Panc1 (cell line): Measurements from ENCODE around the gene CCND2. TPM values are rescaled to one million over a fixed set of nuclear protein-coding genes. Genes with fewer than 3 reads are reported as not detected.
"Not testable (repeated sequence)": the region's sequence is repeated elsewhere in the genome, so short reads cannot be mapped to it uniquely, and the experiment has no call there.

ENCODE experiments used
- ATAC-seq: fragments of 200-7000 bp; cut with Tn5 transposase; 2 replicates; pipeline ENCODE4 v1.9.1; 2020; ENCODE audit warnings: mild to moderate bottlenecking, moderate library complexity
- BruUV-seq: library from RNA; stranded (reverse); fragments of 400-500 nt; replicated peaks from 2 replicates; lab custom pipeline; 2021; lab: Mats Ljungman, UMichigan
- CTCF ChIA-PET: fragments of 300-600 bp; sonication (Branson Sonifier 250); formaldehyde crosslinking; loops from one replicate; lab custom pipeline; 2022; ENCODE audit warnings: antibody characterized with exemption; lab: Charles Lee
- POLR2A ChIA-PET: fragments of 300-600 bp; sonication (Branson Sonifier 250); formaldehyde crosslinking; loops from one replicate; lab custom pipeline; 2022; ENCODE audit warnings: antibody characterized with exemption; lab: Charles Lee
- DNase-seq: peaks from one replicate; pipeline ENCODE4 v3.0.0-alpha.2; 2010; ENCODE audit warnings: low read depth, low spot score
- H3K27ac ChIP-seq: 2 replicates; pipeline ENCODE4 v1.5.1; 2011; ENCODE audit warnings: mild to moderate bottlenecking, low read length, inconsistent platforms
- H3K27me3 ChIP-seq: fragments of 200-500 bp; sonication (Bioruptor generic); 2 replicates; pipeline ENCODE4 v1.6.0; 2014; ENCODE audit warnings: low read length, inconsistent platforms; ENCODE audit not compliant: control insufficient read depth, insufficient read depth
- H3K36me3 ChIP-seq: fragments of 200-500 bp; sonication (Bioruptor generic); 2 replicates; pipeline ENCODE4 v1.5.1; 2014; ENCODE audit warnings: inconsistent platforms, mild to moderate bottlenecking, low read length, moderate library complexity; ENCODE audit not compliant: control insufficient read depth, insufficient read depth
- H3K4me1 ChIP-seq: 2 replicates; pipeline ENCODE4 v1.5.1; 2011; ENCODE audit warnings: inconsistent platforms, mild to moderate bottlenecking, low read length, moderate library complexity; ENCODE audit not compliant: control insufficient read depth, insufficient read depth
- H3K4me3 ChIP-seq, 2 experiments: 2 replicates each; pipeline ENCODE4 v1.5.1; 2011 to 2012; ENCODE audit warnings: low read depth in 2 of 2, low read length in 2 of 2, mild to moderate bottlenecking in 2 of 2, inconsistent platforms in 1 of 2, moderate library complexity in 1 of 2
- H3K9me3 ChIP-seq: fragments of 200-500 bp; sonication (Bioruptor generic); 2 replicates; pipeline ENCODE4 v1.5.1; 2014; ENCODE audit warnings: low read depth, mild to moderate bottlenecking, inconsistent platforms, low read length, moderate library complexity; ENCODE audit not compliant: control insufficient read depth, insufficient read depth
- CTCF ChIP-seq: fragments of 450-650 bp; IDR thresholded peaks from 2 replicates; pipeline ENCODE4 v1.5.1; 2017; ENCODE audit warnings: mild to moderate bottlenecking
- POLR2AphosphoS5 ChIP-seq: IDR thresholded peaks from 2 replicates; pipeline ENCODE4 v1.6.1; 2012; ENCODE audit warnings: mild to moderate bottlenecking, low read depth, low read length, moderate library complexity
- SIN3A ChIP-seq: IDR thresholded peaks from 2 replicates; pipeline ENCODE4 v1.6.1; 2012; ENCODE audit warnings: low read depth, mild to moderate bottlenecking, low read length, moderate library complexity, borderline replicate concordance; ENCODE audit not compliant: insufficient read depth
- TCF7L2 ChIP-seq: IDR thresholded peaks from 2 replicates; pipeline ENCODE4 v1.6.1; 2011; ENCODE audit warnings: mild to moderate bottlenecking, low read depth, low read length, inconsistent platforms
- in situ Hi-C: cut with HindIII; loops from 2 replicates; pipeline ENCODE4 v1.10.0; 2016; ENCODE audit warnings: low sequenced_read_pairs, low pct_unique_long_range_greater_than_20kb
- intact Hi-C: fragments of 100-400 bp; cut with micrococcal nuclease; formaldehyde crosslinking; loops from one replicate; pipeline ENCODE4 v1.10.0; 2022; ENCODE audit not compliant: unreplicated experiment
- total RNA-seq: library from RNA; stranded (reverse); gene quantifications from one replicate; pipeline ENCODE4 v1.2.1, GENCODE V29; 2021; ENCODE audit not compliant: unreplicated experiment
- TF ChIP-seq, protein P1 (sequence below), 2 experiments: IDR thresholded peaks; 2 replicates each; pipeline ENCODE4 v1.6.1; 2011 to 2012; ENCODE audit warnings: low read depth in 2 of 2, control low read depth in 1 of 2, low read length in 1 of 2, mild to moderate bottlenecking in 1 of 2, moderate library complexity in 1 of 2; ENCODE audit not compliant: insufficient read depth in 1 of 2

CCND2 gene
- total RNA-seq, 1 experiment from 2014 or later = 1.5 TPM

- Histone ChIP-seq H3K36me3 (no peaks in the 10 kb centered on the region), H3K4me3 (no peak overlapping the region), H3K9me3 (no peaks in the 10 kb centered on the region), H3K4me1 (no peaks in the 10 kb centered on the region), H3K27me3 (no peaks in the 10 kb centered on the region; the same call in 1 of the 2 replicates), H3K27ac (no peak overlapping the region)
- TF ChIP-seq POLR2AphosphoS5 (no peak), CTCF (no peak), TCF7L2 (no peak), SIN3A (no peak)
- TF ChIP-seq, protein P1, sequence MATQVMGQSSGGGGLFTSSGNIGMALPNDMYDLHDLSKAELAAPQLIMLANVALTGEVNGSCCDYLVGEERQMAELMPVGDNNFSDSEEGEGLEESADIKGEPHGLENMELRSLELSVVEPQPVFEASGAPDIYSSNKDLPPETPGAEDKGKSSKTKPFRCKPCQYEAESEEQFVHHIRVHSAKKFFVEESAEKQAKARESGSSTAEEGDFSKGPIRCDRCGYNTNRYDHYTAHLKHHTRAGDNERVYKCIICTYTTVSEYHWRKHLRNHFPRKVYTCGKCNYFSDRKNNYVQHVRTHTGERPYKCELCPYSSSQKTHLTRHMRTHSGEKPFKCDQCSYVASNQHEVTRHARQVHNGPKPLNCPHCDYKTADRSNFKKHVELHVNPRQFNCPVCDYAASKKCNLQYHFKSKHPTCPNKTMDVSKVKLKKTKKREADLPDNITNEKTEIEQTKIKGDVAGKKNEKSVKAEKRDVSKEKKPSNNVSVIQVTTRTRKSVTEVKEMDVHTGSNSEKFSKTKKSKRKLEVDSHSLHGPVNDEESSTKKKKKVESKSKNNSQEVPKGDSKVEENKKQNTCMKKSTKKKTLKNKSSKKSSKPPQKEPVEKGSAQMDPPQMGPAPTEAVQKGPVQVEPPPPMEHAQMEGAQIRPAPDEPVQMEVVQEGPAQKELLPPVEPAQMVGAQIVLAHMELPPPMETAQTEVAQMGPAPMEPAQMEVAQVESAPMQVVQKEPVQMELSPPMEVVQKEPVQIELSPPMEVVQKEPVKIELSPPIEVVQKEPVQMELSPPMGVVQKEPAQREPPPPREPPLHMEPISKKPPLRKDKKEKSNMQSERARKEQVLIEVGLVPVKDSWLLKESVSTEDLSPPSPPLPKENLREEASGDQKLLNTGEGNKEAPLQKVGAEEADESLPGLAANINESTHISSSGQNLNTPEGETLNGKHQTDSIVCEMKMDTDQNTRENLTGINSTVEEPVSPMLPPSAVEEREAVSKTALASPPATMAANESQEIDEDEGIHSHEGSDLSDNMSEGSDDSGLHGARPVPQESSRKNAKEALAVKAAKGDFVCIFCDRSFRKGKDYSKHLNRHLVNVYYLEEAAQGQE (IDR thresholded peaks at IDR 0.05; ENCODE audit: insufficient read depth in 1 of 2, low read depth in 2 of 2, low read length in 1 of 2) = no peak
- ChIA-PET CTCF (no interaction called here), POLR2A (no interaction called here)
- in situ Hi-C loops = no loop called here
- intact Hi-C loops = no loop called here
- no TSS peak for BruUV-seq
- ATAC-seq (no peak), DNase-seq (no peak)
Measured at GRCh38 chr12:4243091-4243490, 30.5 kb upstream of the CCND2 start.

- H3K4me3 ChIP-seq, DNase-seq, BruUV-seq, H3K27ac ChIP-seq, H3K9me3 ChIP-seq, ATAC-seq, in situ Hi-C loops, H3K27me3 ChIP-seq, POLR2A ChIA-PET, H3K36me3 ChIP-seq, CTCF ChIA-PET, intact Hi-C loops, H3K4me1 ChIP-seq: not testable (repeated sequence)
Measured at GRCh38 chr12:4243491-4244100, 30.0 kb upstream of the CCND2 start.

DNA sequence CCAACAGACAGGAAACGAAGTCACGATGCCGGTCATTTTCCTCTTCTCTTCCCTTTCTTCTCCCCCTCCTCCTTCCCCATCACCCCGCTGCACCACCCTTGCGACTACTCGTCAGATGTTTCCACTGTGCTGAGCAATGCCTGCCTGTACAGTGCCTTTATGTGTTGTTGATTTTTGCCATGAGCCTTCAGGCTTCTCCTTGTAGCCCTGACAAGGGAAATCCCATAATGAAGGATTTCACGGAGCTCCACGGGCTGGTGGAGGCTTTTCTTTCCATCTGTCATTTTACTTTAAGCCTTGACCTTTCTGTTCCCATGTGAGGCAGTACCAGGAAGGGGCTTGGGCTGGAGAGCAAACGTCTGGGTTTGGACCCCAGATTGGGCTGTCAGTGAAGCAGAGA lies 28.7 kb upstream of the CCND2 start:
- POLR2A ChIA-PET = no interaction called here
- TF ChIP-seq CTCF = no peak
- TF ChIP-seq POLR2AphosphoS5 = no peak
- TF ChIP-seq SIN3A = no peak
- TF ChIP-seq, protein P1 (IDR thresholded peaks at IDR 0.05; ENCODE audit: insufficient read depth in 1 of 2, low read depth in 2 of 2, low read length in 1 of 2) = no peak
- TF ChIP-seq TCF7L2 = no peak
- H3K36me3 ChIP-seq = no peaks in the 10 kb centered on the region

More for the DNA sequence above, 28.7 kb upstream of the CCND2 start:
- Histone ChIP-seq H3K27ac (no peak overlapping the region), H3K9me3 (no peaks in the 10 kb centered on the region), H3K27me3 (no peaks in the 10 kb centered on the region; the same call in 1 of the 2 replicates), H3K4me3 (no peak overlapping the region), H3K4me1 (no peaks in the 10 kb centered on the region)
- intact Hi-C loops = no loop called here
- ATAC-seq (no peak), DNase-seq (no peak)
- no TSS peak for BruUV-seq
- CTCF ChIA-PET = no interaction called here
- in situ Hi-C loops = no loop called here
